GM12801 (cell line): Measurements from ENCODE around the gene SIPA1L3.

ENCODE experiments used
- TF ChIP-seq, protein P1 (sequence below): IDR thresholded peaks from one replicate; pipeline ENCODE4 v1.5.1; 2011; ENCODE audit warnings: control low read depth; ENCODE audit not compliant: insufficient read length; ENCODE audit errors: extremely low read depth

The SIPA1L3 gene

DNA sequence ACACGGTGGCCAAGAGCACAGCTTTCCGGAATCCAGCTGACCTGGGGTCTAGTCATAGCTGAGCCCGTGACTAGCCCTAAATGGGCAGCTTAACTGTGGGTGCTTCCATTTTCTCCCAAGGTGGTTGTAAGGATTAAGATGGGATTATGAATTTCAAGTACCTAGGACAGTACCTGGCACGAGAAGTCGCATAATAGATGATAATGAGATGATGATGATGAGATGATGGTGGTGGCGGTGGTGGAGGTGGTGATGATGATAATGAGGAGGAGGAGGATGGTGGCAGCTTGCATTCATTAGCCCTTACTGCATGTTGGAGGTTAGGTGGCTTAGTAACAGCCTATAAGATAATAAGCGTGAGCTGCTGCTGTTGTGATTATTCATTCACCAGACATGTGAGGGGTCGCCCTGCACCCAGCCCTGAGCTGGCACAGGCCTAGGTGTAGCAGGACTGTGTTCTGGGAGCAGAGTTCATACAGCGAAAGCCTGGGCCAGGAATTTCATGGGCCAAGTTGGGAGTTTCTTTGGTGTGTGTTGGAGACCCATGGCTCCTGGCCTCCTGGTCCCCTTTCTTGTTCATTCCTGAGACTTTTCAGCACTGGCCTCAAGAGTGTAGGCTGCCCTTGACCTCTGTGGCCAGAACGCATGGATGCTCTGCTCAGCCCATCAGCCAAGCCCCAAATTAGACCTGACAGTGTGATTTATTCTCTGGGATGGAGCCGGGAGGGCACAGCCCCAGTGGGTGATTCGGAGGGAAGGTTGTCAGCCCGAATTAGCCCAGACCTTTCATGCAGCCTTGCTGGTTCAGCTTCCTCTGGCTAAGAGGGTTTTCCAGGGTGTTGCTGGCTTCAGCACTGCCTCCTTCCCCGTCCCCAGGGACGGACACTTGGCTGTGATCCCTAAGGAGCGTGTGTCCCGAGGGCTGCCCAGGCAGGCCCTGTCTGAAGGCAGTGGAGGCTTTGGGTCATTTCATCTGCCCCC lies 128.8 kb downstream of the SIPA1L3 start:
- TF ChIP-seq, protein P1, sequence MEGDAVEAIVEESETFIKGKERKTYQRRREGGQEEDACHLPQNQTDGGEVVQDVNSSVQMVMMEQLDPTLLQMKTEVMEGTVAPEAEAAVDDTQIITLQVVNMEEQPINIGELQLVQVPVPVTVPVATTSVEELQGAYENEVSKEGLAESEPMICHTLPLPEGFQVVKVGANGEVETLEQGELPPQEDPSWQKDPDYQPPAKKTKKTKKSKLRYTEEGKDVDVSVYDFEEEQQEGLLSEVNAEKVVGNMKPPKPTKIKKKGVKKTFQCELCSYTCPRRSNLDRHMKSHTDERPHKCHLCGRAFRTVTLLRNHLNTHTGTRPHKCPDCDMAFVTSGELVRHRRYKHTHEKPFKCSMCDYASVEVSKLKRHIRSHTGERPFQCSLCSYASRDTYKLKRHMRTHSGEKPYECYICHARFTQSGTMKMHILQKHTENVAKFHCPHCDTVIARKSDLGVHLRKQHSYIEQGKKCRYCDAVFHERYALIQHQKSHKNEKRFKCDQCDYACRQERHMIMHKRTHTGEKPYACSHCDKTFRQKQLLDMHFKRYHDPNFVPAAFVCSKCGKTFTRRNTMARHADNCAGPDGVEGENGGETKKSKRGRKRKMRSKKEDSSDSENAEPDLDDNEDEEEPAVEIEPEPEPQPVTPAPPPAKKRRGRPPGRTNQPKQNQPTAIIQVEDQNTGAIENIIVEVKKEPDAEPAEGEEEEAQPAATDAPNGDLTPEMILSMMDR = no peak

DNA sequence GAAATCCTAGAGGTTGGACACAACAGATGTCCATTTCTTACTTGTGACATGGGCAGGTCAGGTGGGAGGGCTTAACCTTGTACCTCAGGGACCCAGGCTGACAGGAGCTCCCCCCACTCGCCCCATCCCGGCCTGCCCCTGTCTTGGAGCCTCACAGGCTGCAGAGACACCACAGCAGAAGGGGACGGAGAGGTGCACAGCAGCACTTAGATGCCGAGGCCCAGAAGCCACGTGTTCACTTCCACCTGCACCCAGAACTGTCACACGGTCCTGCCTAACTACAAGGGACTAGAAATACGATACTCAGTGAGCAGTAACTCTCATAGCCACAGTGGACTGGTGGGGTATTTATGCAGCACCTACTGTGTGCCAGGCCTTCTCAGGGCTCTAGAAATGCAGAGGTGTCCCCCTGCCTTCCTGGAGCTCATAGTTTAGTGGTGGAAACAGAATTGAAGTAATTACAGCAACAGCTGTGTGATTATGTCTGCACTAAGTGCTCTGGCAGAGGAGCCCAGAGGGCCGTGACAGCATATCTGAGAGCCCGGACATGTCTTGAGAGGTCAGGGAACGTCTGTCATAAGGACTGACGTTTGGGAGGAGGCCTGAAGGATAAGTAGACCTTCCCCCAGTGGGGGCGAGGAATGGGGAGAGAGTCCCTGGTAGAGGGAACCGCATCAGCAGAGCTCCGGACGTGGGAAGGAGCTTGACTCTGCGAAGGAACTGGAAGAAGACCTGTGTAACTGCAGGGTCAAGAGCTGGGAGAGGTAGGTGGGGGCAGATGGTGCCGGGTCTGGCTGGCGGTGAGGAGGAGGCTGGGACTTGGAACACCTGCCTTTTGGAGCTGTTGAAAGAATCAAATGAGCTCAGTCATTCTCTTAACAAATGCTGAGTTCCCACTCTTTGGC lies 130.0 kb downstream of the SIPA1L3 start:
- TF ChIP-seq, protein P1 = no peak

DNA sequence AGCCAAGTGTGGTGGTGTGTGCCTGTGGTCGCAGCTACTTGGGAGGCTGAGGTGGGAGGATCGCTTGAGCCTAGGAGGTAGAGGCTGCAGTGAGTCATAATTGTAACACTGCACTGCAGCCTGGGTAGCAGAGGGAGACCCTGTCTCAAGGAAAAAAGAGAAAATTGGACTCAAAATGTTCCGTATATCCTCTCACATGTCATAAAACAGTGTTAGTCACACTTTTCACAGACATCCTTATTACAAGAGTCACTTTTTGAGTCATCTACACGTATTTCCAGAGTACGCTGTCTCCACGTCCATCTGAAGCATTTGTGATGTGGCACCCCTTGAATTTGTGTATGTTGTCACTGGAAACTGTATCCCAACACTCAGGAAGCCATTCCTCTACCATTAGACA lies 133.0 kb downstream of the SIPA1L3 start:
- TF ChIP-seq, protein P1 = no peak

DNA sequence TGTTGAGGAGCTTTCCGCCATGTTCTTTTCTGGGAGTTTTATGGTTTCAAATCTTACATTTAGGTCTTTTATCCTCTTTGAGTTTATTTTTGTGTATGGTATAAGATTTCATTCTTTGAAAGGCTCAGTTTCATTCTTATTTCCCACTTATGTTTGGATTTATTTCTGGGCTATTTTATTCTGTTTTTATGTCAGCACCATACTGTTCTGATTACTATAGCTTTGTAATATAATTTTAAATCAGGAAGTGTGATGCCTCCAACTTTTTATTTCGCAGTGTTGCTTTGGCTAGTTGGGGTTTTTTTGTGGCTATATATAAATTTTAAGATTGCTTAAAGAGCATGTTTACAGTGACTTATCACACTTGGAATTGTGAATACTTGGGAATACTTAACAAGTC lies 135.1 kb downstream of the SIPA1L3 start:
- TF ChIP-seq, protein P1 = no peak

DNA sequence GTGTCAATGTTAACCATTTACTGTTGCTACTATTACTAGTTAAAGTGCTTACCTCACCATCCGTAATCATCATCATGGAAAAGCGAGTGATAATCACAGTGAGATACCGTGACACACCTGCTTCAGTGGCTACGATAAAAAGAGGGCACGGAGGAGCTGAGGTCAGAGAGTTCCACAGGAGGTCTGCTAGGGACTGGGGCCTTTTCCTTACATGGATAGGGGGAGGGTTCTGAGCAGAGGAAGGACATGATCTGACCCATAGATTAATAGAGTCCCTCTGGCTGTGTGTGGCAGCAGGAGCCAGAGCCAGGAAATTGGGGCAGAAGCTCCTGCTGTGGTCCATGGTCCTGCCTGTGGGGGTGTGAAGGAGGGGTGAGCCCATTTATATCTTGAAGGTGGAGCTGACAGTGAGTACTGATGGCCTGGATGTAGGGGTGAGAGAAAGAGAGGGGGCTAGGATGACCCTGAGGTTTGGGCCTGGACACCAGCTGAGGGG lies 136.7 kb downstream of the SIPA1L3 start:
- TF ChIP-seq, protein P1 = no peak

DNA sequence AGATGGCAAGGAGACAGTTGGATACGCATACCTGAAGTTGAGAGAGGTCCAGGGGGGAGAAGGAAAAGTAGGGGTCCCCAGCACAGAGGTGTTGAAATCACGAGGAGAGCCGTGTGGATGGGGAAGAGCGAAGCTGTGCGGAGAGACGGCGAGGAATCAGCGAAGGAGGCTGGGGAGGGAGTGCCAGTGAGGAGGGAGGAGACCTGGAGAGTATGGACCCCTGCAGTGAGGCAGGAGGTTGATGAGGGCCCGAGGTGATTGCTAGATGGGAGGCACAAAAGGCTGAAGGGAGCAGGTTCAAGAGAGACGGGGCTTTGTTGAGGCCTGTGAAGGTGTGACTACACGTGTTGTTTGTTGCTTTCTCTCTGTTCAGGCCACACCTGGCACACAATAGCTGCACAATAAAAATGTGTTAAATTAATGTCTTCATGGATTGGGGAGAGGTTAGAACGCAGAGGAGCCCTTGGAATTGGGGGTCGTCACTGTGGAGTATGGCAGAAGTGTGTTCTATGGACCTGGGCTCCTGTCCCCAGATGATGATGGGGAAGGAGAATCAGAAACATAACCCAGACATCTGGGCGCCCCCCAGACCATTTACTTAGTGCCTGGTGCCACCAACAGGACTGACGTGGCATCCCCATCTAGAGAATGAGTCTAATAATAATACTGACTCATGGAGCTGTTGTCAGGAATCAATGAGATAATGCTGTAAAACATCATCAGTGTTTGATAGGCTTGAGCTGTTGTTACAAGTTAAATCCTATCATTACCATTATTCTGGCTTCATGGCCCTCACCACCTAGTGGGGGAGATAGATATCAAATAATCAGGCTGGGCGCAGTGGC lies 137.5 kb downstream of the SIPA1L3 start:
- TF ChIP-seq, protein P1 = no peak
